Body of pancreas (tissue), 4 donors: ENCODE measurements around the gene TENM4.

Source experiments
- CTCF ChIP-seq, 7 experiments: fragments of 450-650 bp in 4 of 7; fragments of 200-600 bp in 3 of 7; sonication (generic) in 3 of 7; IDR thresholded peaks; one replicate each; pipeline ENCODE4 v1.5.1; 2016 to 2019; ENCODE audit warnings: antibody characterized with exemption in 7 of 7
- POLR2A ChIP-seq, 3 donors: fragments of 450-650 bp; IDR thresholded peaks; one replicate each; pipeline ENCODE4 v1.6.1; 2016; ENCODE audit warnings: antibody characterized with exemption in 3 of 3, mild to moderate bottlenecking in 2 of 3

- no peak for TF ChIP-seq CTCF (IDR thresholded peaks at IDR 0.05)
- TF ChIP-seq POLR2A (IDR thresholded peaks at IDR 0.05): no peak
Measured at GRCh38 chr11:79403839-79404238, 37.0 kb downstream of the TENM4 start.
